A204.1 (cell line): Measurements from ENCODE around the gene P2RX5.

Experiments
- FAIRE-seq: peaks from 2 replicates; lab custom pipeline; 2012; peaks lifted over from hg19 to GRCh38; lab: Jason Lieb, UNC

The P2RX5 gene

DNA sequence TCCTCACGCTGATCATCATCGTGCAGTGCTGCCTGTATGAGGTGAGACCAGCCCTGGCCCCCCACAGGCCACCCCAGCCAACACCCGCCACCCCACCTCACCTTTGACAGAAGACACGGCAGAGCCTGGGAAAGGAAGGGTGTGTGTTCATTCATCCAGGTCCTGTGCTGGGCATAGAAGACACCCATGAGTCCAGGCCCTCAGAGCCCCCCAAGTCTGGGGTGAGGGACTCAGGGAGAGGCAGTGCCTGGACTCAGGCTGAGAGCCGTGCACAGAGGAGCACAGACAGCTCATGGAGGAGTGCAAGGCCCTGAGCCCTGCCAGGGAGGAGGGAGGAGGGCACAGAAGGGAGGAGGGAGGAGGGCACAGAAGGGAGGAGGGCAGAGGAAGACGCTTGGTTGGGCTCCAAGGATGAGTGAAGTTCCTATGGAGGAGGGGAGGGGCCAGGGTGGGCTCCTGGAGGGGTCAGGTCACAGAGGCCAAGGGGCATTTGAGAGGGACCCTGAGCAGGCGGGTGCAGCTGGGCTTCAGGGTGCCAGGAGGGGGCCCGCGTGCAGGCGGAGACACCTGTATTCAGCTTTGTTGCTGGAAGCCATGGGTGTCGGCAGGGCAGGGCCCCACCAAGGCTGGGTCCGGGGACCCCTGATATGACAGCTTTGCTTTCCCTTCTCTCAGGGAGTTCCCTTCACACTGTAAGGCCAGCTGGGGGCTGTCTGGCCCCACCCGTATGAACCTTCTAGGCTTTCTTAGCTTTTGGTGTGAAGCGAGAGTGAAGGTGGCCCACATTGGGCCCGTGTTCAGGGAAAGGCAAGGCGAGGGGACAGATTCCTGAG, 39.0 kb downstream of the P2RX5 start:
- no peak for FAIRE-seq

DNA sequence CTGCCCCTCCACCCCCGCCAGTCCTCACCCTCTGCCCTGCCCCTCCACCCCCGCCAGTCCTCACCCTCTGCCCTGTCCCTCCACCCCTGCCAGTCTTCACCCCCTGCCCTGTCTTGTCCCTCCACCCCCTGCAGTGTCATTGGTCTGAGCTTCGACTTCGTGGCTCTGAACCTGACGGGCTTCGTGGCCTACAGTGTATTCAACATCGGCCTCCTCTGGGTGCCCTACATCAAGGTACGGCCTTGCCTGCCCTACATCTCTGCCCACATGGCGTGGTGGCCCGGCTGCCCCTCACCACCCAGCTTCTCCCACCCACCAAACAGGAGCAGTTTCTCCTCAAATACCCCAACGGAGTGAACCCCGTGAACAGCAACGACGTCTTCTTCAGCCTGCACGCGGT, 39.6 kb downstream of the P2RX5 start:
- FAIRE-seq = no peak

DNA sequence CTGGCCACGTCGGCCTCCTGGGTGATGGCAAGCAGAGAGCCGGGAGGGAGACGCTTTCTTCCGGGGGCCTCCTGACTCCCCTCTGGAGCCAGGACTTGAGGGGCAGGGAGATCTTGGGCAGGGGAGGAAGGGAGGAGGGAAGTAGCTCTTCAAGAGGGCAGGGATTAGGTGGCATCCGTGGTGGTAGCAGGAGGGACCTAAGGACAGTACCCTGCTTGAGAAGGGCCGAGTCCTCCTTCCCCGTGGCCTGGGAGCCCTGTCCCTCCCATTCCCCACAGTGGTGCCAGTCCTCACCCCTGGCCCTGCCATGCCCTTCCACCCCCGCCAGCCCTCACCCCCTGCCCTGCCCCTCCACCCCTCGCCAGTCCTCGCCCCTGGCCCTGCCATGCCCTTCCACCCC, 40.2 kb downstream of the P2RX5 start:
- no peak for FAIRE-seq

DNA sequence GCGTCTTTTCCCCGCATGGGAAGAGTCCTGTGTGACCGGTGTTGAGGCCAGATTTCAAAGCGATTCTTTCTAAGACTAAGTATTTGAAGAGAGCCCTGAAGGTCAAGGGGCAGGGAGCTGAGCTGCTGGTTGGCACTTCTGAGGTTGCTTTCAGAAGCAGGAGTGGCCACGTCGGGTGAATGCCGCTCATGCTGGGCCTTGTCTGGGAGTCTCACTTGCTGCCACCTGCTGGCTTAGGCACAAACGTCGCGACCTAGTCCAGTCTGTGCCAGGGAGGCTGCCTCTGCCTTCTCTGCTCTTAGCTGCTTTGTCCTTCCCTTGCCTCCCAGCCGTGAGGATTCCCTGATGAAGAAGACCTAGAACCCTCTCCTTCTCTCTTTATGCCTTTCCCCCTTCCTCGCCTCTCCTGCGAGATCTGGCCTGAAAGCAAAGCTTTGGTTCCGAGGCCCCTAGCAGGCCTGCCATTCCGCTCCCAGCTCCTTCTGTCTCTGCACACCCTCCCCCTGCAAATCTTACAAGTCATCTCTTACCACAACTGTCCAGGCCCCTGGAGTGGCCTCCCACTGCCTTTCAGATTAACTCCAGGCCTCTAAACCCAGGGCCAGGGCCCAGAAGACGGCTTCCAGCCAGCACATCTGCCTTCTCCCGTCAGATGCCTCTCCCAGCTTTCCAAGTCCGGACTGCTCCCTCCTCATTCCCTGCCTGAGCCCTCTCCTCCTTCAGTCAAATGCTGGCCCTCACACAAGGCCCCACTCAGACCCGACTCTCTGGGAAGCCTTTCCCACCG, 48.0 kb downstream of the P2RX5 start:
- FAIRE-seq = no peak

DNA sequence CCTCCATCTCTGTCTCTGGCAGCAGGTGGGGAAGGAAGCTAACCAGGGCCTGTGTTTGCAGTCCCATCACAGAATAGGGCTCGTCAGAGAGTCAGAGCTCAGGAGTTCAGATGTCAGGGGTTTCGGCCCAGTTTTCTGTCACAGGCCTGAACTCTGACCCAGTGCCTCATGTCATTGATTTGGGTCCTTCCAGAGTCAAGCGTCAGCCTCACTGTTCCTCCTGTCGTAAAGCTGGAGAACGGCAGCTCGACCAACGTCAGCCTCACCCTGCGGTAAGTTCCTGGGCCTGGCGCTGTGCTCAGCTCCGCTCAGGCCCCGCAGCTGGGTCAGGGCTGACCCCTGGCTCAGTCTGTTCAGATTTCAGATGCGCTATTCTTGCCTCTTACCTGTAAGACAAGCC, 48.7 kb downstream of the P2RX5 start:
- FAIRE-seq = no peak

DNA sequence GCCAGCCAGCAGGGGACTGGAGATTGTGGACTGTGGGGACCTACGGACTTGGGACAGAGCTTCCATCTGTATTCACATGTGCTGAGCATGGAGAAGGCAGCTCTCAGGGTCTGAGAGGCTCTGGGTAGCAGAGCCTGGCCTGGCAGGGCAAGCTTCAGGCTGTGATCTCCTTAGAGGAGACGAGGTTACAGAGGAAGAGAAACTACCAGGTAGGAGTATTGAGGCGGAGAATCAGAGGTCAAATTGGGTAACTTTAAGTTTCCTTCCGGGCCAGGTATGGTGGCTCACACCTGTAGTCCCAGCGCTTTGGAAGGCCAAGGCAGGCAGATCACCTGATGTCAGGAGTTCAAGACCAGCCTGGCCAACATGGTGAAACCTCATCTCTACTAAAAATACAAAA, 50.6 kb downstream of the P2RX5 start:
- no peak for FAIRE-seq

DNA sequence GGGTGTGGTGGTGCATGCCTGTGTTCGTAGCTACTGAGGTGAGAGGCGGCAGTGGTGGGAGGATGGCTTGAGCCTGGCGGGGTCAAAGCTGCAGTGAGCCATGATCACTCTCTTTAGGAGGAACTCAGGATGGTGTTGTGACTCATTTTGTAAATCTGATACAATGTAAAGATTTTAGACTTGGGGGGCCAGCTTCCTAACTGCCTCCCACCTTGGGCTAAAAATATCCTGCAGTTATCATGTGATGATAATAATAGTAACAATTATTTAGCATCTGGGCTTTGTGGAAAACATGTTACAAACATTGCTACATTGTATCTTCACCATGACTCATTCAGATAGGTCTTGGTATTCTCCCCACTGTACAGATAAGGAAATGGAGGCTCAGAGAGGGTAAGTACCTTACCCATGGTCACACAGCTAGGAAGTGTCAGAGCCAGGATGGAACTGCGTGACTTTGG, 52.0 kb downstream of the P2RX5 start:
- no peak for FAIRE-seq

DNA sequence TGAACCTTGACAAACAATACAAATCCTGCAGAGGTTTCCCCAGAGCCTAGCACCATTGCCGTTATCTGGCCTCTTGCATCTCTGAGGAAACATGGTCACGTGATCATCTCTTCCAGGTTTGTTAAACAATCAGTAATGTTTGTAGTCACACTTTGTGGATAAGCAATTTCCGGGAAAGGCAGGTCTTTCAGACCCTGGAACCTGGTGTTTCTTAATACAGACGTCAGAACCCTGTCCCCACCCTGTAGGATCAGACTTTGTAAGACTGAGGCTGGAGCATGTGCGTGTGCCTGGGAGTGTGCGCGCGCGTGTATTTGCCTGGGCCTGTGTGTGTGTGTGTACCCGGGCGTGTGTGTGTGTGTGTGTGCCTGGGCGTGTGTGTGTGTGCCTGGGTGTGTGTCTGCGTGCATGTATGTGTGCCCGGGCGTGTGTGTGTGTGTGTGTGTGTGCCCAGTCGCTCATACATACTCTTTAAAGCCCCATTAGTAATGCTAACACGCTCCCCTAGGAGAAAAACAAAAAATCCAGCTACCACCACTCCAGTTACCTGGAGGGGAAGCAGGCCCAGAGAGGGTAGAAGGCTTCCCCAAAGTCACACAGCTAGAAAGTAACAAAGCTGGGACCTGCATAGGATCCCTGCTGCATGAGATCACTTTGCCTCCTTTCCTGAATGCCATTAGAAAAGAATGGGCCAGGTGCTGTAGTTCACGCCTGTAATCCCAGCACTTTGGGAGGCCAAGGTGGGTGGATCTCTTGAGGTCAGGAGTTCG, 54.1 kb downstream of the P2RX5 start:
- no peak for FAIRE-seq

DNA sequence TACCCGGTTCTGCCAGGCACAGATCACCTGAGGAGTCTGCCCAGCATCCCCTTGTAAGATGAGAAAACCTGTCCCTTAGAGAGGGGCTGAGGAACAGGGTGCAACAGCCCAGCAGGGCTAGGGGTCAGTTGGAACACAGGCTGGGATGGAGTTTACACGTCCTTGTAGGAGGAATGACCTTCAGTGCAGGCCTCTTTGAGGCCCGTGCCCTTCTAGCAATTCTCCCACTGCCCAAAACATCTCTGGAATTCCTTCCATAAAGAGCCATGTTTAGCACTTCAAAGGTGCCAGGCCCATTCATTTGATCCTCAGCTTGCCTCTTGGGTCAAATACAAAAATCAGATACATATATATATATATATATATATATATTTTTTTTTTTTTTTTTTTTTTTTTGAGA, 54.9 kb downstream of the P2RX5 start:
- FAIRE-seq = no peak

DNA sequence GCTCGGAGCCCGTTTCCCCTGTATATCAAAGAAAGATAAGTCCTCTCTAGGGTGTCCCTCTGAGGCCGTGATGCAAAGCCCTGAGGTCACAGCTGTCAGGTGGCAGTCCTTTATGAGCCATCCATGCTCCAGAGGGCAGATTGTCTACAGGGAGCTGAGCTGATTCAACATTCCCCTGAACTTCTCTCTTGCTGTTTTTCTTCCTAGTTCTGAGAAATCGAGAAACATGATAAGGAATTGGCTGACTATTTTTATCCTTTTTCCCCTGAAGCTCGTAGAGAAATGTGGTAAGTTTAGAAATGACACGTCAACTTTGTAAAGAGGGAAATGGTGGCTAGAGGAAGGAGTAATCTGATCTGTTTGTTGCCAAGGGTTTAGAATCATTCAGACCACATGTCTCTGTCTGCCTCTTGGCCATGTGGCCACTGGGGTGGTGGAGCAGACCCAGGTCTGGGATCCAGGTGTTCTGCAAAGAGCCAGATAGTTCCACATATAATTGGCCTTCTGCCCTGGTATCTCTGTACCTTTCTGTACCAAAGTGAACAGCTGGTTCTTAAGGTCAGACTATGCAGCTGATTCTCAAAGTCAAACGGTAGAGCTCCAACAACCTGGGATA, 55.9 kb downstream of the P2RX5 start:
- FAIRE-seq = no peak

DNA sequence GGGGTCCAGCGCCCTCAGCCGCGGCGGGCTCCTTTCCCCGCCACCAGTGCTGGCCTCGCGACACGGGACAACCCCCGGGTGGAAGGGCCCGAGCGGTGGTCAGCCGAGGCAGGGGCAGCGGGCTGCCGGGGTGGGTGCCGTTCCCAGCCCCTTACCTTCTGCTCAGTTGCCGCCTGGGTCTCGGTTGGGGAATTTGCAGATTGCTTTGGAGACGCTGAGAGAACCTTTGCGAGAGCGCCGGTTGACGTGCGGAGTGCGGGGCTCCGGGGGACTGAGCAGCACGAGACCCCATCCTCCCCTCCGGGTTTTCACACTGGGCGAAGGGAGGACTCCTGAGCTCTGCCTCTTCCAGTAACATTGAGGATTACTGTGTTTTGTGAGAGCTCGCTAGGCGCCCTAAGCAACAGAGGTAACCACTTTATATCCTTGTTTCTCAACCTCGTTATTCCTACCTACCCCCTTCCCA, 59.0 kb downstream of the P2RX5 start:
- FAIRE-seq = no peak

DNA sequence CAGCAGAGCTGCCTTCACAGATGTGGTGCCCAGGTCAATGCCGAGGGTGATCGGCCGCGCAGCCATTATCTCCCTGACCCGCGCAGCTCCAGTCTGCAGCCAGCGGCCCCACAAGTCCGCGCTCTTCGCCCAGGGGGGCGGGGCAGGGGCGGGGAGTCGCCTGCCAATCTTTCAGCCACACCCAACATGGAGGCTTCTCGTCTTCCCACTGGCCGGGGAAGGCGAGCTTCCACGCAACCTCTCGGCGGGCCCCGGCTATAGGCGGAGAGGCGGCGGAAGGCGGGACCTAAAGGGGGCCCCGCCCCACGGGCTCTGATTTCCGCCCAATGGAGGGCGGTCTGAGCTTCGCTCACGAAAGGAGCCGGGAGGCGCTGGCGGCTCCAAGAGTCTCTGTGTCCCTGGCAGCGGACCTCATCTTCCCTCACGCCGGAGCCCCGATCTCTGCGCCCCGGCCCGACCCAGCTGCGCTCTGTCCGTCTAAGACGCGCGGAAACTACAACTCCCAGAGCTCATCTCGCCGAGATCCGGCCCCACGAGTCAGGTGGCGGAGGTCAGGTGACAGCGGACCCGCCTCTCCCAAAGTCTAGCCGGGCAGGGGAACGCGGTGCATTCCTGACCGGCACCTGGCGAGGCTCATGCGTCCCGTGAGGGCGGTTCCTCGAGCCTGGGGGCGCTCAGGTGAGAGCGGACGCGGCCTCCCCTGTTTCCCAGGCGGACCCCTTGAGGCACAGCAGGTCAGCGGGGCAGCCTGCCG, 59.6 kb downstream of the P2RX5 start, which contains the start of the genes CTNS and SHPK:
Gene CTNS, plus strand, starts transcription at position 607 of the 754 bp plus-strand sequence. CDS start 3,447 bp downstream, outside the sequence.
Gene SHPK, minus strand, starts transcription at position 97 of the 754 bp plus-strand sequence. Its CDS starts 31 bp downstream, at position 66.
- peak; percentile 95 for FAIRE-seq

DNA sequence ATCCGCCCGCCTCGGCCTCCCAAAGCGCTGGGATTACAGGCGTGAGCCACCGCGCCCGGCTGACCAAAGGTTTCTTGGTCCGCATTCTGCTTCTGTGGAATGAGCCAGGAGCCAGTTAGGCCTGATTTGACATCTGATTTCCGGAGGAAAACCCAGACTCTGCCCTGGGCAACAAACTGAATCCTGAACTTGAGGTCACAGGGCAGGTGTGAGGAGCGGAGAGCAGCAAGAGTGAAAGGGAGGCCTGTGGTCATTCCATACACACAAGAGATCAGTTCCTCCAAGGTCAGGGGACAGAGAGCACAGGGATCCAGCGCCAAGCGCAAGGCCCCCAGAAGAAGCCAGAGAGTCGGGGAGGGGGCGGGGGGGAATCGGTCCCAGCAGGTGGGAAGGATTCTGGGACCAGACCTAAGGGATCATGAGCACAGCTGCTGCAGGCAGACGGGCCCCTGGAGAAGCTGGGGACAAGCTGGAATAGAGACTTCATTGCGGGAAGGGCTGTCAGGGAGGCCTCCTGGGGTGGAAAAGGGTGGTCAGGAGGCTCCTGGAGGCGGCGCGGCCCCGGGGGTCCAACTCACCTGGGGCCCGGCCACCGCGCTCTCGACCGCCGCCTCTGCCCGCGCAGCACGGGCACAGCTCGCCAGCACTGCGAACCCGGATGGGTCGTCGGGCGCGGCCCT, 60.3 kb downstream of the P2RX5 start:
- no peak for FAIRE-seq

DNA sequence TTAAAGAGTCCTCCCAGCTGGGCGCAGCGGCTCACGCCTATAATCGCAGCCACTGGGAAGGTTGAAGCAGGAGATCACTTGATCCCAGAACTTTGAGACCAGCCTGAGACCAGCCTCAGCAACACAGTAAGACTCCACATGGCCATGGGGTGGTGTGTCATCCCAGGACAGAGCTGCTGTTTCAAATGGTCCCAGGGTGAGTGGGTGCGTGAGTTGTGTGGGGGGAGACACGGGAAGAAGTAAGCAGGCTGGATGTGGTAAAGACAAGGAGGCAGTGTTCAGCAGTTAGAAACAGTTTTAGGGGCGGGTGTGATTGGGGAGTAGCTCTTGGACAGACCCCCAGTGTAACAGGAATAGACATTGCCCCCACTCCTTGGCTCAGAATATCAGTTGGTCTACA, 63.7 kb downstream of the P2RX5 start:
- FAIRE-seq = no peak

DNA sequence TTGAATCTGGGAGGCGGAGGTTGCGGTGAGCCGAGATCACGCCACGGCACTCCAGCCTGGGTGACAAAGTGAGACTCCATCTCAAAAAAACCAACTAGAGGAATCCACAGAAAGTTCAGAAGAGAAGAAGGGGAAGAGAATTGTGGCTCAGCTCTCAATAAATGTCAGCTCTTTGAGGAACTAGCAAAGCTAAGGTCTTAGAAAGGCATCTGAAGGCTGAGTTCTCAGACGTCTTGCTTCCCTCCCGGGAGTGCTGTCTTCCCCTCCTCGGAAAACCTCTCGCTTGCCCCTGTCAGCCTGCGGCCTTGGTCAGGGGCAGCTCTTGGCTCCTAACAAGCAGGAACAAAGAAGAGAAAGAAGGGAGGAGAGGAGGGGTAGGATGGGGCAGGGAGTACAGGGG, 65.2 kb downstream of the P2RX5 start:
- FAIRE-seq = no peak

DNA sequence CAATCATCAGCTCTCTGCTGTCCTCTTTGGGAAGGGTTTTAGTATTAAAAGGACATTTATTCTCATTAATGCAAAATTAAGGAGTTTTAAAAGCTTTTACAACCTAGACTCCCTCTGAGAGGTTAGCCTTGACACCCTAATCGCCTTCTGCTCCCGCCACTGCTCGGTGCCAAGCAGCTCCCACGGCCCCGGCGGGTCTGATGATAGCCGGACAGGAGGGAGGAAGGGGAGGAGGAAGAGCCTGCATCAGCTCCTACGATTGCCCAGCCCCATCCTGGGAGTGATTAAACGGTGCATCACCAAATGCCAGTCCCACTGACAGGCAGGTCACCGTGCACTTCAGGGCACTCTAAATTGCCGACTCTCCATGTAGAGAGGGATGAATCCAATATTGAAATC, 68.2 kb downstream of the P2RX5 start:
- no peak for FAIRE-seq

DNA sequence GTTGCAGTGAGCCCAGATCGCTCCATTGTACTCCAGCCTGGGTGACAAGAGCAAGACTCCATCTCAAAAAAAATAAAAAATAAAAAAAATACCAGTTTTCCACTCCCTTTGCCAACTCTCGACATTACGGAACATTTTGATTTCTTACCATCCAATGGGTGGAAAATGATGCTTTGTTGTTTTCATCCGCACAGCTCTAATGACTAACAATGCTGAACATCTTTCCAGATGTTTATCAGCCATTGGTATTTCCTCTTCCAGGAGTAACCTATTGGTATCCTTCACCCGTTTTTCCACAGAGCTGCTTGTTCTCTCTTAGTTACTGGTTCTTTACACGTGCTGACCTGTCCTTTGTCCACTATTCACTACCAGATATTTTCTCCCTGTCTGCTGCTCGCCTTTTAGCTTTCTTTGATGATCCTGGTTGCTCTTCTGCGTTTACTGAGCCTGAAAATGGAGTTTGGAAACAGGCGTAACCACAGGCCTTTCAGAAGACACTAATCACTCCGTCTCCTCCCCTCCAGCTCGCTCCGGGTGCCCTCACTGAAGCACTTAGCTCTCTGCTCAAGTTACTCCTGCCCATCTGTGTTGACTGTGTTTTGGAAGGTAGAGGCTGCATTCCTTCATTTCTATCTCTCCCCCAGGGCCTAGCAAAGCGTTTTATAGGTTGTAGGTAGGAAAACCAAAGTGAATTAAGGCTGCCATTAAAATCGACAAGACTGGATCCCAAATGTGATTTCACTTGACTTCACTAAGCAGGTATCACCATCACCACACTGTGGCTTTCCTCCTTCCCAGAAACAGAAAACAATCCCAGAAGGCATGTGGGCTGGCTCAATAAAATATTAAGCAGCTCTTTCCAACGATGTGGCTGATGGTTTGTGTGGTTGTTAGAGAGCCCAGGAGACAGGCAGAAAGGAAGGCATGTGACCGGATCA, 68.9 kb downstream of the P2RX5 start:
- no peak for FAIRE-seq
